IPS DF 4.7 (cell line): ENCODE data around the gene SSBP2.

Source experiments
- DNase-seq: peaks from one replicate; pipeline ENCODE4 v3.0.0-alpha.2; 2013; ENCODE audit warnings: low spot score; ENCODE audit errors: extremely low read depth

SSBP2 gene

DNA sequence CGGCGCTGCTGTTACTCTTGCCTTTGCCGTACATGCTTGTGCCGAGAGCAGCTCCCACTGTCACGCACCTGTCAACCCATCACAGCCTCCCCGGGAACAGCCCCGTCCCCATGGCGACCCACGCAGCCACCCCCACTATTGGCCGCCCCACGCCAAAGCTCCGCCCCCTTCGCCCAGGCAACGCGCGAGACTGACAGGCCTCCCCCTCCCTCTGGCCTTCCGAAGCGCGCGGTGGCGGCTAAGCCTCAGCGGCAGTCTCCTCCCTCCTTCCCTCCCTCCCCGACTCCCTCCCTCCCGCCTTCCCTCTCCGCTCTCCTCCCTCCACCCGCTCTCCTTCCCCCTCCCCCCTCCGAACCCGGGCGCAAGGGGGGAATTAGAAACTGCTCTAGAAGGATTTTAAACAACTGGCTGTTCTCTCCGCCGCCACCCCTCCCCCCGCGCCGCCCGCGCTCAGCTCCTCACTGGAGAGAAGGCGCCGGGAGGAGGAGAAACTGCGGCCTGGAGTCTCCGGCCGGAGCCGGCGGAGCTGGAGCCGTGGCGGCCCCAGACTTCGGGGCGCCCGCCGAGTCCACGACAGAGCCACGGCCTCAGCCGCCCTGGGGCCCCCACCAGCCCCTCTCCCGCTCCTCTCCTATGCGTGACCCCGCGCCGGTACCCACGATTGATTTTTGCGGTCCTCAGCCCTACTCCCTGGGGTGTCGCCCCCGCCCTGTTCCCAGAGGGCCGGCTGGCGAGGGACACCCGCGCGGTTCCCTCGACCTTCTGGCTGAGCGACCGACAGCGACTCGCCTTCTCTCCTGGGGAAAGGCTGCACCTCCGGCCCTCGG is at the start of gene SSBP2:
Gene SSBP2, minus strand, starts transcription at position 89 of the 827 bp plus-strand sequence. Its CDS starts 55 bp downstream, at position 34.
- DNase-seq: peak; percentile 81

GRCh38 chr5:81795666-81796065 is 44.8 kb upstream of the SSBP2 start:
- DNase-seq: no peak

- no peak for DNase-seq
Measured at GRCh38 chr5:81794226-81794625, 43.3 kb upstream of the SSBP2 start.

DNA sequence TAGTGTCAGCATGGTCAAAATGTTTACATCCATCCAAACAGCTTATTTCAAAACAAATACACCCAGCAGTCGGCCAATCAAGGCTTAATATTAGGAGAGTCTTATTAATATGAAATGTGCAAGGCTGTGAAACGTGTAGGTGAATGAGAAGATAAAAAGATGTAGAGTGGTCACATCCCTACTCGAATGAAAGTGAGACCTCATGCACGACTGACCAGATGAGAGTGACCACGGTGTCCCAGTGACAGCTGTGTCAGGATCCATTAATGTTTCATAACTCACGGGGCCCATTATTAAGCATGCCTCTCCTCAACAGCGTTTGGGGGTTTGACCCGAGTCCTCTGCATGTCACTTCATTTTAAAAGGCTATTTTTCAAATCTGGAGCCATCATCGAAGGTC is 39.4 kb upstream of the SSBP2 start:
- no peak for DNase-seq

DNA sequence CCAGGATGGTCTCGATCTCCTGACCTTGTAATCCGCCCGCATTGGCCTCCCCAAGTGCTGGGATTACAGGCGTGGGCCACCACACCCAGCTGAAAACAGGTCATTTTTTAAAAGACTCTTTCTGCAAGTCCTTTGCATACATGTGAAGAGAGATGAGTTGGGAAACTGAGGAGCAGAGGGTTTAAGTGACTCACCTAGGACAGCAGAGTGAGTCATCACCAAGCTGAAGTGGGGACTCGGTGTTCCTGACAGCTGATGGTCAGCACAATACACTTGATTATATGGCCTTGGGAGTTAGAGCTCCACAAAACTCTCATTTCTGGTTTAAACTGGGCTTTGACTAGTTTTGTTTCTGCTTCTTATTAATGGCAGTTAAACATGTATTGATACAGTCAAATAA is 38.1 kb upstream of the SSBP2 start:
- DNase-seq: no peak

DNA sequence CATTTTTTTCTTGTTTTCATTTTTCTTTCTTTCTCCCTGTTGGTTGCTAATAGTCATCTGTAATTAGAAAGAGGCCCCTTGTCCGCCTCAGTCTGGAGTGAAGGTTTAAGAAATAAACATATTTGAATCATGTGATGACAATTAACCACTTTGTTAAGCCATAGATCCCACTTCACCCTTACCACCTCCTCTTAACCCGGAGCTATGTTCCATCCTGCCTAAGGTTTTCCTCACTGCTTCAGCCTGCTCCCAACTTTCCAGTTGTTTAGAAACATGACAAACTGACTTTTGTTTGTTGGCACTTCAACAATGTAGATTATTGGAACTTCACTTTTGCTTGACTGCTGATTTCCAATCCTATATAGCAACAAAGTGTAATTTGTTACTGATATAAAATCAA is 37.4 kb upstream of the SSBP2 start:
- no peak for DNase-seq

DNA sequence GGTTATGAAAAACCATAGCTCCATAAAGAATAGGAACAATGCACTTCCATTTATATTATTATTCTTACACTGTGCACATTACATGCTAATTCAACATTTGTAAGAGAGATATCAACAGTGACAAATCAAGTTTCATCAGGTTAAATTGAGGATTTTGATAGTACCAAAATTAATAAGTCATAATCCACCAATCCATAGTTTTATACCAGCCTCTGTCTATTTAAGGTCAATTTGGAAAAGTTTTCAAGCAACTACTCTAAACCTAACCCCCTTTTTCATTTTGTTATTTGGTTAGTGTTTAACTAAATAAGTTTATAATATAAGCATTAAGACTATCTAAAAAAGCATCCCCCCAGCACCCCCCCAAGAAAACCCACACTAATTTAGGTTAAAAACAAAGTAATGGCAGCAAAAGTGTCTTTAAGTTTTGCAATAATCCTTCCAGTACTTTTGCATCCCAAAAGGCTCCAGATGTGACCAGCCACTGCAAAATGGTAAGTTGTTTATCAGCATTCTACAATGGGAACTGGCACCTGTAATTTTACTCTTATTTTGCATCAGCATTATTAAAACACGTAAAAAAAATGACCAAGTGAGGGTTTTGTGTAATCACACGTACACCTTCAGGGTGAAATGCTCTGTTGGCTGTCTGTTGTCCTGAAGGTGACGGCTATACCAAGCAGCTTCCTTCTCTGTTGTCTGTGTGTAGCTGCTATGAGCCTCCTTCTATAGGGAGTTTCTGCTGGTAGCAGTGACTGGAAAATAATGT is 36.8 kb upstream of the SSBP2 start:
- no peak for DNase-seq

DNA sequence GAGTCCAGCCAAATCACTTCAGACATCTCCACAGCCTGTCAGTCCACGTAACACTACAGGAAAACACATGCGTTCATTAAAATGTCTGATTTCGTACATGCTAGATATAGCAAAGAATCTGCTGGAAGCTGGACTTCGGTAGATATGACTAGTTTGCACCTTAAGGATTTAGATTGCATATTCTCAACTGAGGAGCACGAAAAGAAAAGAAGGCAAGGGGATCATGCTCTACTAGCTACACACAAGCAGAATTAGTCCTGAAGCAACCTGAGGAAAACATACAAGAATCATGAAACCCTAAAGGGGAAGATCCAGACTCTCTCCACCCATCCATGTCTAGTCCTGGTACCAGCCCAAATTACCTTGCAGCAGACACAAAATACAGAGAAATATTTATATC is 36.1 kb upstream of the SSBP2 start:
- no peak for DNase-seq

DNA sequence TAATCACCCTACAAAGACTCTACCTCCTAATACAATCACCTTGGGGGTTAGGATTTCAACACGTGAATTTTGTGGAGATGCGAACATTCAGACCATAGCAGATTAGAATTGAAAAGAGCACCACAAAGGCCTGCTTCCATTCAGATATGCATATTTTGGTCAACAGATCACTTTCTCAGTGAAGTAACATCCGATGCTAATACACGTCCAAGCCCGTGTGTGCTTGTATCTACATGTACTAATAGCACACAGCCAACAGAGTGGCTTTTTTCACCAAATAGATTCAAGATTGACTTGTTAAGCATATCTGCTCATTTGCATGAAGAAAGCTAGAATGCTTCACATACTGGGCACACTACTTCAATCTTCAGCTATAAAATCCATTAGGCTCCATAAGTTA is 35.6 kb upstream of the SSBP2 start:
- DNase-seq: no peak

DNA sequence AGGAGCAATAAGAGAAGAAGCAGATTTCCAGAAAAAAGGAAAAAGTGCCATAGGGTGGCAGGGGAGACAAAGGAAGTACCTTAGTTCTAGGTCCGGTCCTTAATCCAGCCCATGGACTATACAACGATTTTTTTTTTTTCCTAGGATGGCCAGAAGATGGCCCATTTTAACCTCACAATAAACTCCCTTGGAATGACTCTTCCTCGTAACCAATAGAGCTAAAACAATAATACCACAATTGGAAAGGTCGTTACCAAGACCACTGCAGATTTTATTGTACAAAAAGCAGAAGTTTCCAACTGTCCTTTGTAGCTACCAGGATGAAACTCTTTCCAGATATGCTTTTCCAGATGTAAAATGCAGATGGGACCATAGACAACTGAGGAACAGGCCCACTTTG is 34.4 kb upstream of the SSBP2 start:
- no peak for DNase-seq

GRCh38 chr5:81783401-81783800 is 32.5 kb upstream of the SSBP2 start:
- no peak for DNase-seq

DNA sequence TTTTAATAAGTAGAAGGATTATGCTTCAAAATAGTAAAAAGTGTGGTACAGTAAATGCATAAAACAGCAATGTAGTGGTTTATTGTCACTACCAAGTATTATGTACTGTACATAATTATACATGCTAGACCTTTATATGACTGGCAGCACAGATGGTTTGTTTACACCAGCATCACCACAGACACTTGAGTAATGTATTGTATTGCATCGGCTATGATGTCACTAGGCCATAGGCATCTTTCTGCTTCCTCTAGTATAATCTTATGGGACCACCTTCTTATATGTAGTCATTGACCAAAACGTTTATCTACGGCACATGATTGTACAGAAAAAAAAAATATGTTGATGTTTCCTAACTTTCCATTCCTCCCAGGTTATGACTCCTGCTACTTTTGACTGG is 31.9 kb upstream of the SSBP2 start:
- no peak for DNase-seq

DNA sequence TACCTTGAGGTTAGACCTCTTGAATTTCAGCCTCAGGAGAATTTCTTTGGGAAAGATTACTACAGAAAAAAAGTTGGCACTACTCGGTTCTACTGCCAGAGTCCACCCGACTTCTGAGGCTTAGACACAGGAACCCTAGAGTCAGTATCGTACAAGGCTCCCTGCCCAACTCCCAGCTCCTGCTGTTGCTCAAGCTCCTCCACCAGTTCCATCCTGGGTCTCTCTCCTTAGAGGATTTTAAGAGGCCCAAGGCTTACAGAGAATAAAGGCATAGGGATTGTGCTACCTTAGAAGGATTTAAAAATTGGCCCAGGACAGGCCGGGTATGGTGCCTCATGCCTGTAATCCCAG is 29.0 kb upstream of the SSBP2 start:
- DNase-seq: no peak

GRCh38 chr5:81779125-81779915 is 28.4 kb upstream of the SSBP2 start:
- no peak for DNase-seq

- DNase-seq: no peak
Measured at GRCh38 chr5:81778642-81779041, 27.7 kb upstream of the SSBP2 start.

DNA sequence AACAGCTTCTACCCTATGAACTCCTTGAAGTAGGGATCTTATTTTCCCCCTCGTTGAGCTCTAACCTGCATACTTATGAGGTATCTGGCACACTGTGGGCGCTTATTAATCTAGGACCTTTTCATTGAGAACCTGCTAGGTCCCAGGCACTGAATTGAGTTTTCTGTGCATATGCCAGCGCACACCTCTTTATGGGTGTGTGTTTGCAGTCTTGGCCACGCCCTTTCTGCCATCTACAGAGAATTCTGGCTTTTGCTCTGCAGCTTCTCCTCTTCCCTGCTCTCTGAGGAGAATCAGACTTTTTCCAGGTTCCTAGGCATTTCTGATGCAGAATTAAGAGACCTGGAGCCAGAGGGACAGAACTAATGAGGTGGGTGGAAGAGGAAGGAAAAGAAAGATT is 25.4 kb upstream of the SSBP2 start:
- no peak for DNase-seq

GRCh38 chr5:81774374-81774773 is 23.5 kb upstream of the SSBP2 start:
- DNase-seq: no peak

DNA sequence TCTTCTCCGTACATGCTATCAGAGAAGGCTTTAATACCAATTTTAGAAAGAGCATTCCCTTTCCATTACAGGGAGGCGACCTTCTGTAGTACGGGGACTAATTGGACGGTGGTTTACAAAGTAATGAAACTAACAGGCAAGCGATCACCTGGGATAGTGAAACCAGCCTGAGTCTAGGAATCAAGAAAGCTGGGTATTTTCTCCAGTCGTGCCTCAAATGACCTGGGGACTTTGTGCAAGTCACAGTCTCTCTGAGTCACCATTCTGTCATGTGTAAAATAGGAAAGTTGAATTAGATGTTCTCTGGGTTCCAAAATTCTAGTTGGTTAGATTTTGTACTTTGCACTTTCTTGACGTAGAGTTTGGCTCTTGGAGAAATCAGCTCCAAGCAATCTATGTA is 22.7 kb upstream of the SSBP2 start:
- DNase-seq: no peak

DNA sequence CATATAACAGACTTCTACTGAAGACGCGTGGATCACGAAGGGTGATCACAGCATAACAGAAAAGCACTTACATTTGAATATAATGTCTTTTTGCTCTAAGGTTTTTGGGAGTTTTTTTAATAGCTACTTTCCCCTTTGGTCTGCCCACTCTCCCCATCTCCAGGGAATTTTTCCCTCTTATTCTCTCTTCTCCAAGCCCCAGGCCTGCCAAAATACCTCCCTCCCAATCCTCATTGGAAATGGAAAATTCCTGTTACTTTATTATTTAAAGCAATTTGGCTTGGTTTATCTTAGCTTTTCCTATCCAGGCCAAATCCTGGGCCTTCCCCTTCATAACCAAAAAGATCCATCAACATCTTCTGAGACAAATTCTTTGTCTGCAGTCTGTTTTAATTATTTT is 22.3 kb upstream of the SSBP2 start:
- DNase-seq: no peak

GRCh38 chr5:81772488-81772887 is 21.6 kb upstream of the SSBP2 start:
- DNase-seq: no peak

DNA sequence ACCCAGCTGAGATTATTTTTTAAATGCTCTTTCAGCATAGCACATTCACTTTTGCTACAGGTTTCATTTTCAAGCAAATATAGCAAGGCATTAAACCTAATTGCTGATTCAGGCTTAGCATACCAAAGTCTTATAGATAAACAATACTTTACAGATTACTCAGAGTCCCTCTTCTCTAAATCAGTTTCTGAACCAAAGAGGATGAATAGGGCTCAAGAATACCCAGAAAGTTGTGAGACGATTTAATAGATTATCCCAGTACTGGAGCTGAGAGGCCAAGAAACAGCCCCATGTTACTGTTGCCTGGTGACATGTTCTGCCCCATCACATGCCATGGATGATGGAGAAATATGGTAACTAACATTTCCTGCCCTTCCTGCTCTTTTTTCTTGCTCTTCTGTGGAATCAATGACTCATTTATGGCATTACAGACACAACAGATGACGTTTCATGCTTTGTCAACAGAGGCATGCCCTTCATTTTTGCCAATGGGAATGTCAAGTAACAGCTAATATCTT is 18.1 kb upstream of the SSBP2 start:
- no peak for DNase-seq

- no peak for DNase-seq
Measured at GRCh38 chr5:81767938-81768337, 17.0 kb upstream of the SSBP2 start.
